Dedifferentiated amniotic fluid mesenchymal stem cell (primary cell): ENCODE results near the gene GNGT2.
"Not testable (repeated sequence)": the region's sequence is repeated elsewhere in the genome, so short reads cannot be mapped to it uniquely, and the experiment has no call there.

ENCODE experiments used
- DNase-seq: peaks from one replicate; pipeline ENCODE4 v3.0.0-alpha.2; 2016; ENCODE audit errors: extremely low spot score

The GNGT2 gene

DNA sequence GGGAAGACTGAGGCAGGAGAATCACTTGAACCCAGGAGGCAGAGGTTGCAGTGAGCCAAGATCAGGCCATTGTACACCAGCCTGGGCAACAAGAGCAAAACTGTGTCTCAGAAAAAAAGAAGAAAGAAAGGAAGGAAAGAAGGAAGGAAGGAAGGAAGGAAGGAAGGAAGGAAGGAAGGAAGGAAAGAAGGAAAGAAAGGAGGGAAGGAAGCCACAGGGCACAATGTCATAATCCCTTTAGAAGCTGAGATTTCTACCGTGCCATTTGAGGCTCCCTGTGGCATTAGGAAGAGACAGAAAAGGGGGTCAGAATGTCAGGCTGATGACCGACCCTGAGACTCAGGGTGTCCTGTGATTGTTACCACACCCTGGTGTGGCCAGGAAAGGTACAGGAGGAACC, 6.6 kb downstream of the GNGT2 start:
- no peak for DNase-seq

DNA sequence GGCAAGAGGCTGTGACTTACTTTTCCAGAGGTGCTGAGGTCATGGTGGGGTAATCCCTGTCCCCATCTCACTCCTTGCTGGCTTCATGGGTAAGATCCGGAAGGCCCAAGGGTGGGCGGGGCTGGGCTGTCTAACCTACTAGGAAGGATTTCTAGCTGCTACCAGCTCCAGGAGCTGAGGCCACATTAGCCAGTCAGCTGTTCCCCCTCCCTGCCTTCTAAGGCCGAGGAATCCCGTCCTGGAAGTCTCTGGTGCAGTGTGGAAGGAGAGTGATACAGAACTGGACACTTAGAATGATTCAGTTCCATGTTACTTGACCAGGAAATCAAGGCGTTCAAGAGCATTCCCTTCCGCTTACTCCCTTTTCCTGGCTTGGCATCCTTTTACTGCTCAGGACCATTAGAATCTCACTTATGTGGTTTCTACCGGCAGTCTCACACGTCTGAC, 8.9 kb downstream of the GNGT2 start:
- no peak for DNase-seq

DNA sequence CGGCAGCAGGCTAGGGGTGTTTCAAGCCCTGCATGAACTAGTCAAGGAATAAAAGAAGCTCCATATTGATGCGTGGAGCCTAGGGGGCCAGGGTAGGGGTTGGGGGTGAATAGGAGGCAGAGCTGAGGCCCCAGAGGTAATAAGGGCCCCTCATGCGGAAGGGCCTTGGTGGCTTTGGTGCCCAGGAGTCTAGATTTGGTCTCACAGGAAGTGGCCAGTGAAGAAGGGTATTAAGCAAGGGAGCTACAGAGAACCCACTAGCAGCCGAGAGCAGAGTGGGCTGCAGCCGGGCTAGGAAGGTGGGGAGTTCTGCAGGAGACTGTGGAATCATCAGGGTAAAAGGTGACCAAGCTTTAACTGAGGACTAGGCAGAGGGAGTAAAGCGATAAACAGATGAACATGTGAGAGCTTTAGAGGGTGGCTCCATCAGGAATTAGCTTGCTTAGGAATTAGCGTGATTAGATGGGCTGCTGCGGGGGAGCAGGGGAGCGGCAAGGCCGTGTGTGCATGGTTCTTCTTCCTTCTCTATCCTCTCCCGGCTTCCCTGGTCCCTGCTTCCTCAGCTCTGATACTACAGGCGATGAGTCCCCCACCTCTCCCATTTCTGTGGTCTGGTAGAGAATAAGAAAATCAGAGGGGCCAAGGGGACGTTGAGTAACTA, 9.8 kb downstream of the GNGT2 start:
- no peak for DNase-seq

DNA sequence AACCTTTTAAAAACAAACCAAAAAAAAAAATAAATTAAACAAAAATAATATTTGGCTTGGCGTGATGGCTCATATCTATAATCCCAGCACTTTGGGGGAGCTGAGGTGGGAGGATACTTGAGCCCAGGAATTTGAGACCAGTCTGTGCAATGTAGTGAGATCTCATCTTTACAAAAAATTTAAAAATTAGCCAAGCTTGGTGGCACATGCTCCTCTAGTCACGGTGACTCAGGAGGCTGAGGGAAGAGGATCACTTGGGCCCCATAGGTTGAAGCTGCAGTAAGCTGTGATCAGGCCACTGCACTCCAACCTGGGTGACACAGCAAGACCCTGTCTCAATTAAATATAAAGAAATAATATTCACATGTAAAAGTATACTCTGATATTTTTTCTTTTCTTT, 12.2 kb downstream of the GNGT2 start:
- no peak for DNase-seq

DNA sequence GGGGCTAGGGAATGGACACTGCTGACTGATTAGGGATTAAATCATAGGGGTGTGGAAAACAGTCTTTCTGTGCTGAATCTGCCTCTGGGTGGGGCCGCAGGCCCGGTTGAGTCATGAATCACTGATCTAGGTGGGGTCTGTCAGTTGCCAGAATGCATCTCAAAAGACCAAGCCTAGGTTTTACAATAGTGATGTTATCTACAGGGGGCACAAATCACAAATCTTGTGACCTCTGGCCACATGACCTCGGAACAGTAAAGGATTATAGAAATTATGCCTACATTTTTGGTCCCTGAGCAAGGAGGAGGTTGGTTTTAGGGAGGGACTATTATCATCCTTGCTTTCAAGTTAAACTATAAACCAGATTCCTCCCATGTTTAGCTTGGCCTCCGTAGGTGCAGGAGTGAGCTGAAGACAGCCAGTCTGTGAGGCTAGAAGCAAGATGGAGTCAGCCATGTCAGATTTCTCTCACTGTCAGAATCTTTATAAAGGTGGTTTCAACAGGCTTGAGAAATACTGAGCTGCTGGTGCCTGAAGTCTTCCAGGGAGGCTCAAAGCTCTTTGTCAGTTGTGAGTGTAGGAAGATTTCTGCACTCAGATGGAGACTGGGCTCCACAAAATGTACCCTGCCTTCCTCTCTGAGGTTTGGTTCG, 12.9 kb downstream of the GNGT2 start:
- no peak for DNase-seq

DNA sequence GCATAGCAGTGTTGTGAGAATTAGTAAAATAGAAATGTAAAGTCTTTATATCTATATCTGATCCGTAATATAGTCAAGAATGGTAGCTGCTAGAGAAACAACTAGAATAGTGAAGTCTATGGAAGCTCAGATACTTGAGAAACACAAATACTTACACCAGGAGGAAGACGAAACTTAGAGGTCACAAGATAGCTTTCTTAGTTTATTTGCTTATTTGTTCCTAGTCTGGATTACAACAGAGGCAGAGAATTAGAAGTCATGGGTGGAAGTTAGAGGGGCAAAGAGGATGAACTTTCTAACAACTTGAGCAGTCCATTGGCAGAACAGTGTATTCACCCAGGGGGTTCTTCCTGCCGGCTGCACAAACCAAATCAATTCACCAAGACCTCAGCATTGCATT, 13.9 kb downstream of the GNGT2 start:
- DNase-seq: no peak

DNA sequence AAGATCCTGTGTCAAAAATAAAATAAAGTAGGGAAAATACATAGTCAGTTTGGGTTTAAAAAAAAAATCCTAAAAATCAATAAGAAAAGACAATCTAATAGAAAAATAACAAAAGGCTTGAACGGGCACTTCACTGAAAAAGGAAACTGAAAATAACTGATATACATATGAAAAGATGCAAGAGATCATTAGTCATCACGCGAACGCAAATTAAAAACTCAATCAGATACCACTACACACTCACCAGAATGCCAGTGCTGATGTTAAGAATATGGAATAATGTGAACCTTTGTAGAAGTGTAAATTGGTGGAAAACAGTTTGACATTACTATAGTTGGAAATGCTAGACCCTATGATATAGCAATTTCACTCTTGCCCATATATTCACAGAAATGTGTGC, 14.6 kb downstream of the GNGT2 start:
- no peak for DNase-seq

DNA sequence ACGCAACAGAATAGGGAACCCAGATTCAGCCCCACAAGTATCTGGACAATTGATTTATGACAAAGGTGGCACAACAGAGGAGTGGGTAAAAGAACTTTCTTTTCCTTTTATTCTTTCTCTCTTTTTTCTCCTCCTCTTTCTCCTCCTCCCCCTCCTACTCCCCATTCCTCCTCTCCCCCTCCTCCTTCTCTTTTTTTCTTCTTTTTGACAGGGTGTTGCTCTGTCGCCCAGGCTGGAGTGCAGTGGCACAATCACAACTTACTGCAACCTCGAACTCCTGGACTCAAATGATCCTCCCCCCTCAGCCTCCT, 16.1 kb downstream of the GNGT2 start:
- no peak for DNase-seq

DNA sequence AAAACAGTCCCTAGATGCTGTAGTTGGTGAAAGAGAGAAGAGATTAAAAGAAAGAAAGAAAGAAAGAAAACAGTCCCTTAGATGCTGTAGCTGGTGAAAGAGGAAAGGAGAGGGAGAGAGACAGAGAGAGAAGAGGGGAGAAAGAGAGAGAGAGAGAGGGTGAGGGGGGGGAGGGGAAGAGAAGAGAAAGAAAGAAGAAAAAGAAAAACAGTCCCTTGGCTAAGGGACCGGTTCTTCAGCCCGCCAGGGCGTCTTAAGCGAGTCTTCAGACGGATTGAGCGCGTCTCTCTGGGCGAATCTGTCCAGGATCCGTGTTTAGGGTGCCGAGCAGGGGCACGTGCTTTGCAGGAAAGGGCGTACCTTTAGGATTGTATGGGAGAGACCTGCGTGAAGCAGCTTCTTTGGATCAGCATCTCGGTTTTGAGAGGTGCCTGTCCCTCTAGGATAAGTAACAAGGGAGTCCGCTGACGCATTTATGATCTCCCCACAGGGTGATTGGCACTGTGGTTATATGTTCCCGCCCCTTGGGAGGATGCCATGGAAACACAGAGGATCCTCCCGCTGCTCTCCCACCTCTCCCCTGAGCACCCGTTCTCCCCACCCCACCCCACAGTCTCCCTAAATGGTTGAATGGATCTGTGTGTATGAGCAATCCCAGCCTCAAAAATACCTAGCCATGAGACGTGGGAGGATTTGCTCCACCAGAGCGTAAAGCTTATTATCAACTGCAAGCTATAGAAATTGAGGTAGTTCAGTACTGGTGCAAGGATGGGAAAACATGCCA, 16.7 kb downstream of the GNGT2 start:
- DNase-seq: peak; percentile 31

DNA sequence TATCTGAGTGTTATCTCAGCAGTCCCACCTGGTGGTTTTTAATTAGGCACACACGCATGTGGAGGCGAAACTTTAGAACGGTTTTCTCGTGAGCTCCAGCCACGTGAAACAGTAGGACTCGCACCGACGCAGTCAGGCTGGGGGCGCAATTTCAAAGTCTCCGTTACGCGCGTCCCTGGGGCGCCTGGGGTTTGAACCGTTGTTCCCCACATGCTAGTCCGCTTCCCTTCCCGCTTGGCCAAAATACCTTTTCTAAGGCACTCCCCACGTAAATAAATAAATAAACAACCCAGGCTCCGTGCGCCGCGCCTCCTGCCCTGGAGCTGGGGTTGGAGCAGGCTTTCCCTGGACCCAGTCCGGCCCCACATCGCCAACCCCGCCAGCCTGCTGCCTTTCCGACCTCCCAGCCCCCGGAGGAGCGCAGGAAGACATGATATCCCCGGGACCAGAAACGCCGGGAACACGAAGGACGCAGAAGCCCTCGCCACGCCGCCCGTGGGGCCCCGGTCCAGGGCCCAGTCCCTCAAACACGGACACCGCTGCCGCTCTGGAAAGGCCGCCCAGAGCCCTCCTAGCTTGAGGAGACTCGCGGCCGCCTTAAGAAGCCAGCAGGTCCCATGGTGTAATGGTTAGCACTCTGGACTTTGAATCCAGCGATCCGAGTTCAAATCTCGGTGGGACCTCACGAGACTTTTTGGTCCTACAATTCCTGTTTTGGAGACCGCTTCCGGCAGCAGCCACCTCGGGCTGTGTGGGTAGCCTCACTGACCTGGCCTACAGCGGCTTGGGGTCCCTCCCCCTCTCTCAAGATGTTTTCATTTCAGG, 18.2 kb downstream of the GNGT2 start:
- peak; percentile 74 for DNase-seq

DNA sequence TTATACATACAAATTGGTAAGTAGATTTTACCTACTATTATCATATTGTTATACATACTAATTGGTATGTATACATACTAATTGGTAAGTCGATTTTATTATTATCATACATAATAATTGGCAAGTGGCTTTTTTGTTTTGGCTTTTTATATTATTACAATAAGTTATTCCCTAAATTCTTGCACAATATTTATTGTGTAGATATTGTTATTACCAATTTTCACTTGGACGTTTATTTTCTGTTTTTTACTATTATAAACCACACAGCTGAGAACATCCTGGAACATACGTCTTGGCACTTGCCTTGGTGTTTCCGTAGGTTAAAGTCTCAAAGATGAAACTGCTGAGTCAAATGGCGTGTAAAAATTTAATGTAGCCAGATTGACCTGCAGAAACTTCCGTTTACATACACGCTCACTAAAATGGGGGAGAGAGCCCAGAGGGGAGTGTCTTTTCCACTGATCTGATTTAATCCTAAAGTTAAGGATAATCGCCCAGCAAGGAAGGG, 18.9 kb downstream of the GNGT2 start:
- DNase-seq: peak; percentile 43

DNA sequence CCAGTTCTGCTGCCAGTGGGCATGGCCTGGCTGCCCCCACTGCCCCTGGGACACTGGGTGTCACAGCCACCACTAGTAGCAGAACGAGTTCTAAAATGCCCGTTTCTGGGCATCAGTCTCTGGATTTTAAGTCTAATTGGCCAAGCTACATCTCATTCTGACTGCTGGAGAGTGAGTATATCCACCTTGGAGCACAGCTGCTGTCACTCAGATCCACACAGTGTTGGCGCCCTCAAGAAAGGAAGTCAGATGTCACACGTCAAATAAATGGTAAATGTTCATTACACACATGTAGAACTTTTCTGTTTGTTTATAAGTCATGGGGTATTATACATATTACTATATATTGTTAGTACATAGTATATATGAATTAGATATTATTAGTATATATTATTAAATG, 19.4 kb downstream of the GNGT2 start:
- DNase-seq: no peak

DNA sequence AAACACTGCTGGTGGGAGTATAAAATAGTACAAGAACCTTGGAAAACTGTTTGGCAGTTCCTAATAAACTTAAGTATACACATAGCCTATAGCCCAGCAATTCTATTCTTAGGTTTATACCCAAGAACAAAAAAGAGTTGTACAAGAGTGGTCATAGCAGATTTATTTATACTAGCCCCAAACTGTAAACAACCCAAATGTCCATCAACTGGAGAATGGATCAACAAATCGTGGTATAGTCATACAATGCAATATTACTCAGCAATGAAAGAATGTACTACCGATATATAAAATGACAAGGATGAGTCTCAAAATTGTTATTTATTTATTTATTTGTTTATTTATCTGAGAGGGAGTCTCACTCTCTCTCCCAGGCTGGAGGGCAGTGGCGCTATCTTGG, 23.1 kb downstream of the GNGT2 start:
- DNase-seq: no peak

DNA sequence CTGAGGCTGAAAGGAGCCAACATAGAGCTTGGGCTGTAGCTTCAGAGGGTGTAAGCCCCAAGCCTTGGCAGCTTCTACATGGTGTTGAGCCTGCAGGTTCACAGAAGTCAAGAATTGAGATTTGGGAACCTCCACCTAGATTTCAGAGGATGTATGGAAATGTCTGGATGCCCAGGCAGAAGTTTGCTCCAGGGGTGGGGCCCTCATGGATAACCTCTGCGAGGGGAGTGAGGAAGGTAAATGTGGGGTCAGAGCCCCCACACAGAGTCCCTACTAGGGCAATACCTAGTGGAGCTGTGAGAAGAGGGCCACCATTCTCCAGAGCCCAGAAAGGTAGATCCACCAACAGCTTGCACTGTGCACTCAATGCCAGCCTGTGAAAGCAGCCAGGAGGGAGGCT, 25.0 kb downstream of the GNGT2 start:
- DNase-seq: not testable (repeated sequence)

DNA sequence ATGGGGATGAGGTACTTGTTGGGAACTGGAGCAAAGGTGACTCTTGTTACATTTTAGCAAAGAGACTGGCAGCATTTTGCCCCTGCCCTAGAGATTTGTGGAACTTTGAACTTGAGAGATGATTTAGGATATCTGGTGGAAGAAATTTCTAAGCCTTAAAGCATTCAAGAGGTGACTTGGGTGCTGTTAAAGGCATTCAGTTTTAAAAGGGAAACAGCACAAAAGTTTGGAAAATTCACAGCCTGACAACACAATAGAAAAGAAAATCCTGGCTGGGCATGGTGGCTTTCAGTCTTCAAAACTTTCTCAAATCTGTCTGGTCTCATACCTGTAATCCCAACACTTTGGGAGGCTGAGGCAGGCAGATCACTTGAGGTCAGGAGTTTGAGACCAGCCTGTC, 25.9 kb downstream of the GNGT2 start:
- DNase-seq: not testable (repeated sequence)

DNA sequence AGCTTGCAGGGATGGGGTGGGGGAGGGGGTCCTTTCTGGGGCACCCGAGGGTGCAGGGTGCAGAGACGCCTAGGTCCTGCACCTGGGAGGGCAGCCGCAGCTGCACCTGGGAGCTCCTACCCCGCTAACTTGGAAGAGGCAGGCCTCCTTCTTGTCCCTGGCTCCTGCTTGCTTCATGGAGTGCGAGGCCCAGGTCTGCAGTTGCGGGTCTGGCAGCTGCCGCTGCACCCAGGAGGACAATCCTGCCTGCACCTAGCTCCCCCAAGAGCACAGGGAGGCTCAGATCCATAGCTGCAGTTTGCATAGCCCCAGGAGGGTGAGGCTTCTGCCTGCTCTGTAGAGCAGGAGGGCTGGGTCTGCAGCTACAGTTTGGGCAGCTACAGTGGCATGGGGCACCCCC, 26.6 kb downstream of the GNGT2 start:
- no peak for DNase-seq

DNA sequence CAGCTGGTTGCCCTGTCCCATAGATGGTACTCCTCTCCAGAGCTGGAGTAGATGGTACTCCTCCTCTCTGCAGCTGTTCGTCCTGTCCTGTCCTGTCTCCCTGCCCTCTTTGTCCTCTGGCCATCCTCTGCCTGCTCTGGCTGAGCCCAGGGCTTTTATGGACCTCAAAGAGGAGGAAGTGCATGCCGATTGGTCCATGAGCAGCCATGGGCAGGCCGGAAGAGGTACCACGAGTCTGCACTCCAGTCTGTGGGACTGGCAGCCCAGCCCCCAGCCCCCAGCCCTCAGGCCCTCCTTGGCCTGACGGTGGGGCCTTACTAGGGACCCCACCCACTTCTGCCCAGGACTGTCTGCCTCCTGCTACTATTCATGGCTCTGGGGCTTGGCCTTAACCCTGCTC, 27.0 kb downstream of the GNGT2 start:
- no peak for DNase-seq

DNA sequence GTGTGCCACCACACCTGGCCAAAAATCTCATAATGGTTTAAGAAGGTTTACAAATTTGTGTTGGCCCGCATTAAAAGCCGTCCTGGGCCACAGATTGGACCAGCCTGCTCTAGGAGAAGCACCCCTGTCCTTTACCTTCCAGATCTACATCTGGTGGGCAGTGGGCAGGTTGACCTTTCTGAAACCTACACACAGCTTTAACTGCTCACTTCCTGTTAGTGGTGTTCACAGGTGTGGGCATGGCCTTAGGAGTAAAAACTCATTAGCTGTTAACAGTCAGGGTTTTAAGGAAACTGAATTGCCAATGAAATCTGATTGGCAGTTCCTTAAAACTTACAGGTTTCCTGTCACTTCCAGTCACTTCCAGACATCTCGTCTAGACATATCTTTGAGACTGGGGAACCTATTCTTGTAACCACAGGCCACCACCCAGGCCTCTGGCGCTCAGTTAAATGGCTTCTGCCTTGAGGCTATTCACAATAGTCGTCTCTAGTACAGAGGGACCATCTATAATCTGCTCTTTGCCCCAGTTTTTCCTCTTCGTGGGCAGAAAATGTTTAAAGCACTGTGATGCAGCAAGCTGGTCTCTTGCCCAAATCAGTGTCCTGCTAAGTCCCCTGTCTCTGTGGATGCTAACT, 29.3 kb downstream of the GNGT2 start:
- no peak for DNase-seq

DNA sequence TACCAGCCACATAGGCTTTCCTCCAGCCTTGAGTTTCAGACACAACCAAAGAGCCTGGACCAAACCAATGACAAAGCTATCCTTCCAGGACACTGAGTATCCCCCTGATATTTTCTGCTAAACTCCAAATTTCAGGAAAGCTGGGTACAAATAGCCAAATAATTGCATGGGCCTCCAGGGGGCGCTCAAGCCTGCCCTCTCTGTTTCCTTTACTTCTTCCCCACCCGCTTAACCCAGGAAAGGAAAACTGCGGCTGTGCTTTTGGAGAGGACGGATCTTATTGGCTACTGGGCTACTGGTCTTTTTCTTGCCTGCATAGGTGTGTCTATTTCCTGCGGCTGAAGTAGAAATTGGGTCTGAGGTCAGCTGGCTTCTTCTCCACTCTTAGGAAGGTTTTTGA, 30.1 kb downstream of the GNGT2 start:
- peak; percentile 57 for DNase-seq

DNA sequence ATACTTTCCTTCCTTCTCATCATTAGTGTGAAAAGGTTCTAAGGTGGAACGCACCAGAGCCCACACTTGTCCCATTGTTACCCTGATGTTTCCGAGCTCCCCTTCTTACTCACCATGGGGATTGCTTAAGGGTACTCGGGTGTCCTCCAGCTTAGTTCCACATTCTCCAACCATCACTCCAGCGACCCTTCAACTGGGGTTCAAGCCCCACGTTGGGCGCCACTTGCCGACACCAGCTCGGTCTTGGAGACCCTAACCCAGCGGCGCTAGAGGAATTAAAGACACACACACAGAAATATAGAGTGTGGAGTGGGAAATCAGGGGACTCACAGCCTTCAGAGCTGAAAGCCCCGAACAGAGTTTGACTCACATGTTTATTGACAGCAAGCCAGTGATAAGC, 34.4 kb downstream of the GNGT2 start:
- not testable (repeated sequence) for DNase-seq

DNA sequence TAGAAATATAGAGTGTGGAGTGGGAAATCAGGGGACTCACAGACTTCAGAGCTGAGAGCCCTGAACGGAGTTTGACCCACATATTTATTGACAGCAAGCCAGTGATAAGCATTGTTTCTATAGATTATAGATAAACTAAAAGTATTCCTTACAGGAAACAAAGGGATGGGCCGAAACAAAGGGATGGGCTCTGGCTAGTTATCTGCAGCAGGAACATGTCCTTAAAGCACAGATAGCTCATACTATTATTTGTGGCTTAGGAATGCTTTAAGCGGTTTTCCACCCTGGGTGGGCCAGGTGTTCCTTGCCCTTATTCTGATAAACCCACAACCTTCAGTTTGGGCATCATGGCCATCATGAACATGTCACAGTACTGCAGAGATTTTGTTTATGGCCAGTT, 39.7 kb downstream of the GNGT2 start:
- DNase-seq: not testable (repeated sequence)

DNA sequence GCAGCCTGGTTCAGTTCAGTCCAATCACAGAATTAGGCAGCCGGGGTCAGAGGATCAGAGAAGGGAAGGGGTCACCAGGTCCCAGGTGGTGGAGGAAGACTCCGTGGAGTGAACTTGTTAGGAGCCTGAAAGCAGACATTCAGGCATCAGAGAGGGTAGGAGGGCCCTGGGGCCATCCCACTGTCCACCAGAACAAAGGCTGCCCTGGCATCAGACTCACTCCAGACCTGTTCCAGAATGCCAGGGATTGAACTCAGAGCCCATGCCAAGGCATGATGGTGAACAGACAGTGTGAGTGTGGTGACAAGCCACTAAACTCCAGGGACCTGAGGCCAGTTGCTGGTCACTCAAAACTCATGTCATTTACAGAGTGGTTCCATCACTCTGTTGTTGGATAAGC, 40.2 kb downstream of the GNGT2 start:
- no peak for DNase-seq
